Measurements from ENCODE around the gene ENSA.
"Not testable (repeated sequence)": the region's sequence is repeated elsewhere in the genome, so short reads cannot be mapped to it uniquely, and the experiment has no call there.

GRCh38 chr1:150598346-150598745, 31.1 kb downstream of the ENSA start:
- TF ChIP-seq CTCF (conservative IDR thresholded peaks at IDR 0.05; ENCODE audit: low read depth in 2 of 2); ZNF331 (CRISPR knock-in tag; IDR thresholded peaks at IDR 0.05; ENCODE audit: low read depth); POLR2AphosphoS5 (IDR thresholded peaks at IDR 0.05; ENCODE audit: low read depth); REST (IDR thresholded peaks at IDR 0.05; ENCODE audit: unreplicated experiment); JUNB (IDR thresholded peaks at IDR 0.05; ENCODE audit: unreplicated experiment); EZH2 (IDR thresholded peaks at IDR 0.05; ENCODE audit: low read depth, unreplicated experiment); NANOG (IDR thresholded peaks at IDR 0.05; ENCODE audit: borderline replicate concordance); STAT1 (IDR thresholded peaks at IDR 0.05; ENCODE audit: unreplicated experiment); EZH2phosphoT487 (IDR thresholded peaks at IDR 0.05; ENCODE audit: unreplicated experiment); ZNF462 (CRISPR knock-in tag; IDR thresholded peaks at IDR 0.05); ETS1 (IDR thresholded peaks at IDR 0.05); CREB1 (CRISPR knock-in tag; IDR thresholded peaks at IDR 0.05; ENCODE audit: low read depth): not testable (repeated sequence)
